HCT116 (cell line): ENCODE results near the gene XPO4. TPM values are rescaled to one million over a fixed set of nuclear protein-coding genes. Genes with fewer than 3 reads are reported as not detected.
"Not testable (repeated sequence)": the region's sequence is repeated elsewhere in the genome, so short reads cannot be mapped to it uniquely, and the experiment has no call there.

Experiments
- ATAC-seq: fragments of 200-7000 bp; cut with Tn5 transposase; 2 replicates; pipeline ENCODE4 v1.9.1; 2020; ENCODE audit warnings: mild to moderate bottlenecking, moderate library complexity
- BruUV-seq: library from RNA; stranded (reverse); fragments of 400-500 nt; replicated peaks from 2 replicates; lab custom pipeline; 2021; lab: Mats Ljungman, UMichigan
- CTCF ChIA-PET: fragments of 300-600 bp; sonication (Branson Sonifier 250); formaldehyde crosslinking; loops from one replicate; lab custom pipeline; 2021; ENCODE audit warnings: antibody characterized with exemption; lab: Charles Lee
- POLR2A ChIA-PET: fragments of 300-600, 350-600 bp; sonication (Branson Sonifier 250); formaldehyde crosslinking; loops from one replicate; lab custom pipeline; 2021; ENCODE audit warnings: antibody characterized with exemption; lab: Charles Lee
- RAD21 ChIA-PET, 2 experiments: fragments of 300-600 bp; sonication (Branson Sonifier 250); formaldehyde crosslinking; loops; one replicate each; lab custom pipeline; 2023; ENCODE audit warnings: low total read pairs in 2 of 2; ENCODE audit not compliant: uncharacterized antibody in 2 of 2, unreplicated experiment in 2 of 2, low non-redundant PET in 1 of 2; lab: Charles Lee
- DNase-seq: peaks from one replicate; pipeline ENCODE4 v3.0.0-alpha.2; 2010; ENCODE audit warnings: low read depth, low spot score
- H2AFZ ChIP-seq: fragments of 200-600 bp; shearing (Covaris generic), sonication (generic); 2 replicates; pipeline ENCODE4 v1.6.1; 2017; ENCODE audit warnings: low read depth, mixed run types, mixed read lengths, antibody characterized with exemption, low read length; ENCODE audit not compliant: poor library complexity, severe bottlenecking
- H3K27ac ChIP-seq: 2 replicates; pipeline ENCODE4 v1.5.1; 2012; ENCODE audit warnings: low read depth, low read length
- H3K27me3 ChIP-seq: fragments of 200-600 bp; sonication (generic); 2 replicates; pipeline ENCODE4 v1.6.1; 2016; ENCODE audit warnings: mixed run types, low read length, mixed read lengths; ENCODE audit not compliant: insufficient read depth
- H3K36me3 ChIP-seq, 2 experiments: fragments of 200-500 bp in 1 of 2; fragments of 200-600 bp in 1 of 2; sonication (Bioruptor generic) in 1 of 2; sonication (generic) in 1 of 2; 2 replicates each; pipeline versions ENCODE4 v1.5.1 to v1.6.1; 2014 to 2016; ENCODE audit warnings: low read length in 2 of 2, inconsistent platforms in 1 of 2, mixed read lengths in 1 of 2, mixed run types in 1 of 2; ENCODE audit not compliant: insufficient read depth in 2 of 2, control insufficient read depth in 1 of 2
- H3K4me1 ChIP-seq, 2 experiments: fragments of 200-600 bp in 1 of 2; sonication (generic) in 1 of 2; 2 replicates each; pipeline versions ENCODE4 v1.5.1 to v1.6.1; 2012 to 2017; ENCODE audit warnings: low read length in 2 of 2, inconsistent platforms in 1 of 2, mild to moderate bottlenecking in 1 of 2, mixed read lengths in 1 of 2, mixed run types in 1 of 2, moderate library complexity in 1 of 2; ENCODE audit not compliant: insufficient read depth in 2 of 2, control insufficient read depth in 1 of 2
- H3K4me2 ChIP-seq: fragments of 200-600 bp; sonication (generic); 2 replicates; pipeline ENCODE4 v1.6.1; 2017; ENCODE audit warnings: mixed run types, low read length, mixed read lengths
- H3K4me3 ChIP-seq, 2 experiments: fragments of 200-600 bp in 1 of 2; sonication (generic) in 1 of 2; replicated peaks in 1 of 2; 2 replicates each; pipeline ENCODE4 v1.5.1; 2011 to 2016; ENCODE audit warnings: low read length in 2 of 2, control low read depth in 1 of 2, low read depth in 1 of 2, mild to moderate bottlenecking in 1 of 2, mixed read lengths in 1 of 2, mixed run types in 1 of 2
- H3K79me2 ChIP-seq: fragments of 200-600 bp; sonication (generic); 2 replicates; pipeline ENCODE4 v1.6.1; 2017; ENCODE audit warnings: mild to moderate bottlenecking, mixed run types, low read length, moderate library complexity, mixed read lengths; ENCODE audit not compliant: insufficient read depth
- H3K9ac ChIP-seq: fragments of 200-600 bp; sonication (generic); 2 replicates; pipeline ENCODE4 v1.6.1; 2016; ENCODE audit warnings: low read length, mixed read lengths
- H3K9me2 ChIP-seq: fragments of 200-600 bp; sonication (generic), shearing (Covaris generic); 2 replicates; pipeline ENCODE4 v1.6.1; 2017; ENCODE audit warnings: mixed run types, mild to moderate bottlenecking, moderate library complexity; ENCODE audit not compliant: insufficient read depth
- H3K9me3 ChIP-seq, 2 experiments: fragments of 200-500 bp in 1 of 2; fragments of 200-600 bp in 1 of 2; sonication (Bioruptor generic) in 1 of 2; sonication (generic) in 1 of 2; 2 replicates each; pipeline ENCODE4 v1.6.1; 2014 to 2017; ENCODE audit warnings: low read length in 2 of 2, mixed read lengths in 2 of 2, inconsistent platforms in 1 of 2, low read depth in 1 of 2, mild to moderate bottlenecking in 1 of 2, mixed run types in 1 of 2, moderate library complexity in 1 of 2; ENCODE audit not compliant: control insufficient read depth in 1 of 2, insufficient read depth in 1 of 2
- H4K20me1 ChIP-seq: fragments of 200-600 bp; sonication (generic), shearing (Covaris generic); 2 replicates; pipeline ENCODE4 v1.6.1; 2017; ENCODE audit warnings: mixed run types, mild to moderate bottlenecking, moderate library complexity; ENCODE audit not compliant: insufficient read depth
- CEBPB ChIP-seq: IDR thresholded peaks from 2 replicates; pipeline ENCODE4 v1.6.1; 2012; ENCODE audit warnings: low read depth
- CTCF ChIP-seq, 3 experiments: fragments of 200-600 bp in 1 of 3; sonication (generic) in 1 of 3; IDR thresholded peaks in 2 of 3; conservative IDR thresholded peaks in 1 of 3; 2 replicates each; pipeline ENCODE4 v1.5.1; 2012 to 2017; ENCODE audit warnings: low read depth in 2 of 3, low read length in 2 of 3, antibody characterized with exemption in 1 of 3, borderline replicate concordance in 1 of 3, control low read depth in 1 of 3, mild to moderate bottlenecking in 1 of 3, mixed read lengths in 1 of 3, mixed run types in 1 of 3, moderate library complexity in 1 of 3; ENCODE audit not compliant: insufficient read depth in 1 of 3
- ELF1 ChIP-seq: IDR thresholded peaks from 2 replicates; pipeline ENCODE4 v1.6.1; 2012; ENCODE audit warnings: low read depth, borderline replicate concordance
- FOSL1 ChIP-seq: IDR thresholded peaks from 2 replicates; pipeline ENCODE4 v1.6.1; 2012; ENCODE audit warnings: low read depth
- MAX ChIP-seq: IDR thresholded peaks from 2 replicates; pipeline ENCODE4 v1.6.1; 2012
- POLR2A ChIP-seq: IDR thresholded peaks from 2 replicates; pipeline ENCODE4 v1.7.0; 2011; ENCODE audit warnings: borderline replicate concordance; ENCODE audit not compliant: insufficient read depth, insufficient read length; ENCODE audit errors: extremely low read depth
- POLR2AphosphoS5 ChIP-seq: IDR thresholded peaks from 2 replicates; pipeline ENCODE4 v1.6.1; 2011; ENCODE audit warnings: mild to moderate bottlenecking, low read depth, low read length, moderate library complexity
- RAD21 ChIP-seq: IDR thresholded peaks from 2 replicates; pipeline ENCODE4 v1.6.1; 2012; ENCODE audit warnings: low read depth, mild to moderate bottlenecking
- SIN3A ChIP-seq: IDR thresholded peaks from 2 replicates; pipeline ENCODE4 v1.6.1; 2012; ENCODE audit warnings: low read depth
- SRF ChIP-seq: IDR thresholded peaks from 2 replicates; pipeline ENCODE4 v1.6.1; 2012; ENCODE audit warnings: low read depth
- TCF7L2 ChIP-seq: IDR thresholded peaks from 2 replicates; pipeline ENCODE4 v1.7.0; 2011; ENCODE audit warnings: borderline replicate concordance, inconsistent platforms; ENCODE audit not compliant: insufficient read depth, insufficient read length; ENCODE audit errors: extremely low read depth
- YY1 ChIP-seq: IDR thresholded peaks from 2 replicates; pipeline ENCODE4 v1.6.1; 2011; ENCODE audit warnings: low read length, low read depth, moderate library complexity, mild to moderate bottlenecking; ENCODE audit not compliant: insufficient replicate concordance; ENCODE audit errors: extremely low read depth
- ZBTB33 ChIP-seq: IDR thresholded peaks from 2 replicates; pipeline ENCODE4 v1.6.1; 2011; ENCODE audit warnings: mild to moderate bottlenecking, low read length, moderate library complexity; ENCODE audit not compliant: insufficient replicate concordance; ENCODE audit errors: extremely low read depth
- intact Hi-C: fragments of 100-400 bp; cut with micrococcal nuclease; formaldehyde crosslinking; loops from 2 replicates; pipeline ENCODE4 v1.10.0; 2022
- total RNA-seq: library from RNA; stranded (reverse); gene quantifications from one replicate; pipeline ENCODE4 v1.2.1, GENCODE V29; 2021; ENCODE audit not compliant: unreplicated experiment

XPO4 gene
- total RNA-seq, 1 experiment from 2014 or later: 29.7 TPM

GRCh38 chr13:20940511-20940910, 38.0 kb upstream of the XPO4 start:
- H3K4me1 ChIP-seq, intact Hi-C loops, H3K36me3 ChIP-seq, BruUV-seq, H3K9me3 ChIP-seq, H3K4me3 ChIP-seq, CTCF ChIA-PET, H3K79me2 ChIP-seq, RAD21 ChIA-PET, DNase-seq, H3K9me2 ChIP-seq, H4K20me1 ChIP-seq, H3K9ac ChIP-seq, H2AFZ ChIP-seq, POLR2A ChIA-PET, ATAC-seq, H3K27ac ChIP-seq, H3K4me2 ChIP-seq, H3K27me3 ChIP-seq: not testable (repeated sequence)

GRCh38 chr13:20940083-20940482, 37.5 kb upstream of the XPO4 start:
- H4K20me1 ChIP-seq: no peaks in the 10 kb centered on the region
- H3K9me2 ChIP-seq: no peaks in the 10 kb centered on the region
- H3K4me1 ChIP-seq: peaks cover 0 to 8% of the 10 kb centered on the region in 2 experiments; a peak in 2 of 4 replicates
- no peaks in the 10 kb centered on the region for H3K36me3 ChIP-seq
- H2AFZ ChIP-seq: no peak overlapping the region
- intact Hi-C loops: no loop called here
- CTCF ChIA-PET: no interaction called here
- no peak overlapping the region for H3K27ac ChIP-seq
- no peak for TF ChIP-seq SIN3A
- no peak for TF ChIP-seq SRF
- no peak for TF ChIP-seq CEBPB
- TF ChIP-seq RAD21: no peak
- TF ChIP-seq POLR2A: no peak
- TF ChIP-seq ZBTB33: no peak
- TF ChIP-seq ELF1: no peak
- no peak for TF ChIP-seq POLR2AphosphoS5
- no peak for TF ChIP-seq TCF7L2
- TF ChIP-seq CTCF (IDR thresholded peaks at IDR 0.05 in 2 of 3, conservative IDR thresholded peaks at IDR 0.05 in 1 of 3; ENCODE audit: borderline replicate concordance in 1 of 3, insufficient read depth in 1 of 3, low read depth in 2 of 3, low read length in 2 of 3): no peak
- no peak for TF ChIP-seq FOSL1
- no peak for TF ChIP-seq YY1
- no peak for TF ChIP-seq MAX
- TF ChIP-seq, all 23 proteins: peak for 0
- Histone ChIP-seq H3K4me2 (no peak overlapping the region), H3K9me3 (no peaks in the 10 kb centered on the region), H3K79me2 (no peaks in the 10 kb centered on the region), H3K4me3 (no peak overlapping the region), H3K27me3 (no peaks in the 10 kb centered on the region), H3K9ac (no peak overlapping the region)
- ATAC-seq (no peak), DNase-seq (no peak)
- BruUV-seq: no TSS peak
- ChIA-PET POLR2A (no interaction called here), RAD21 (no interaction called here)
